ENCODE results near the gene MORN3. TPM values are rescaled to one million over a fixed set of nuclear protein-coding genes. Genes with fewer than 3 reads are reported as not detected.

Gene MORN3
- total and polyA plus RNA-seq, 2 of the 8 experiments (the other 6 are each of a cell fraction or from before 2014, with no cell fraction given): 0.39 to 0.93 TPM

DNA sequence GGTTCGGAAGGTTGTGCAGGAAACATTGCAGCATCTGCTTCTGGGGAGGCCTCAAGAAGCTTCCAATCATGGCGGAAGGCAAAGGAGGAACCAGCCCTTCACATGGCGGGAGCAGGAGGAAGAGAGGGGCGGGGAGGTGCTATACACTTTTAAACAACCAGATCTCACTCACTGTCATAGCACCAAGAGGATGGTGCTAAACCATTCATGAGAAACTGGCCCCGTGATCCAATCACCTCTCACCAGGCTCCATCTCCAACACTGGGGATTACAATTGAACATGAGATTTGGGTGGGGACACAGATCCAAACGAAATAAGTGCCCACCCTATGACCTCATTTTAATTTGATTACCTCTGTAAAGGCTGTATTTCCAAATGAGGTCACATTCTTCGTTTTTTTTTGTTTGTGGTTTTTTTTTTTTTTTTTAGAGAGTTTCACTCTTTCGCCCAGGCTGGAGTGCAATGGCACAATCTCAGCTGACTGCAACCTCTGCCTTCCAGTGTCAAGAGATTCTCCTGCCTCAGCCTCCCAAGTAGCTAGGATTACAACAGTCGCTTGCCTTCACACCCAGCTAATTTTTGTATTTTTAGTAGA lies 54.5 kb downstream of the MORN3 start:
- Histone ChIP-seq H2BK12ac (ENCODE audit: low read depth, low read length) (no peak overlapping the region), H3K4me3 (ENCODE audit: extremely low read depth in 1 of 4, insufficient read depth in 2 of 4, low read depth in 3 of 4, low read length in 4 of 4) (no peak overlapping the region), H3K27me3 (replicated peaks in 1 of 4; ENCODE audit: control insufficient read depth in 3 of 4, extremely low read depth in 1 of 4, insufficient read depth in 3 of 4, low read length in 3 of 4) (no peaks in the 10 kb centered on the region), H3K56ac (replicated peaks; ENCODE audit: insufficient read length, low read depth, low read length) (no peak overlapping the region), H3K79me1 (ENCODE audit: low read depth, low read length) (no peaks in the 10 kb centered on the region), H3K23me2 (ENCODE audit: low read depth, low read length) (no peaks in the 10 kb centered on the region), H3K23ac (ENCODE audit: insufficient read length) (no peak overlapping the region), H3K9me3 (ENCODE audit: insufficient read depth in 2 of 2, low read depth in 1 of 2, low read length in 1 of 2) (no peaks in the 10 kb centered on the region), H2BK15ac (ENCODE audit: low read length) (no peak overlapping the region), H3K18ac (ENCODE audit: extremely low read depth, low read length) (no peak overlapping the region), H4K8ac (ENCODE audit: extremely low read depth, insufficient read depth, low read length) (no peak overlapping the region), H2AK5ac (ENCODE audit: low read depth, low read length) (no peak overlapping the region), H4K20me1 (replicated peaks in 1 of 2; ENCODE audit: control insufficient read depth in 1 of 2, insufficient read depth in 2 of 2, low read length in 2 of 2) (no peaks in the 10 kb centered on the region), H3K4me2 (ENCODE audit: insufficient read depth in 1 of 2, low read depth in 2 of 2, low read length in 2 of 2) (no peak overlapping the region), H3K36me3 (ENCODE audit: control insufficient read depth in 2 of 4, insufficient read depth in 4 of 4, low read length in 3 of 4) (no peaks in the 10 kb centered on the region), H3K14ac (ENCODE audit: insufficient read length) (no peak overlapping the region), H3K9ac (replicated peaks in 1 of 4; ENCODE audit: extremely low read depth in 1 of 4, low read depth in 3 of 4, low read length in 3 of 4) (no peak overlapping the region), H2BK5ac (ENCODE audit: low read depth, low read length) (no peak overlapping the region), H4K5ac (ENCODE audit: insufficient read length, low read depth, low read length) (no peak overlapping the region), H3K4me1 (replicated peaks in 1 of 4; ENCODE audit: control insufficient read depth in 3 of 4, insufficient read depth in 4 of 4, low read length in 3 of 4) (peaks cover 0 to 6% (median 3%) of the 10 kb centered on the region in 4 experiments; a peak in 3 of 7 replicates), H3K4ac (replicated peaks; ENCODE audit: insufficient read length, low read depth, low read length) (no peak overlapping the region), H3K27ac (ENCODE audit: low read depth, low read length) (no peak overlapping the region), H4K91ac (replicated peaks; ENCODE audit: insufficient read length, low read length) (no peak overlapping the region), H3K79me2 (ENCODE audit: control insufficient read depth in 1 of 2, insufficient read depth in 2 of 2, low read length in 2 of 2) (no peaks in the 10 kb centered on the region), H2BK120ac (replicated peaks; ENCODE audit: low read depth, low read length) (no peak overlapping the region), H2BK20ac (ENCODE audit: low read length) (no peak overlapping the region), H2AFZ (ENCODE audit: low read length) (no peak overlapping the region)
- CTCF ChIA-PET (ENCODE audit: partially characterized antibody): interaction anchor here (0.6 to 3.4 kb wide), 3 partner anchors 8 to 15 kb away, joined by 3 to 13 read pairs (median 8); no protein-coding TSS in a partner anchor
- POLR2A ChIA-PET (ENCODE audit: partially characterized antibody): interaction anchor here (6.7 to 6.9 kb wide), 2 partner anchors 14 to 36 kb away, joined by 53 to 104 read pairs; partner anchors contain the start of gene KDM2B
- DNase-seq (ENCODE audit: low read depth in 1 of 2, low spot score in 2 of 2): no peak
- FAIRE-seq: no peak
- 90% methylated on average over 9 of the region's 9 CpGs; no CpG with 5 or more reads in 1 of the 2 experiments for WGBS, 2 experiments (ENCODE audit: extremely low coverage in 1 of 2, insufficient coverage in 1 of 2, insufficient read length in 1 of 2, insufficient replicate concordance in 2 of 2, low coverage in 1 of 2, low lambda C conversion rate in 2 of 2, missing lambda C conversion rate in 1 of 2)
- no peak for TF ChIP-seq KDM1A (IDR thresholded peaks at IDR 0.05; ENCODE audit: borderline replicate concordance, low read length)
- TF ChIP-seq, protein P1, sequence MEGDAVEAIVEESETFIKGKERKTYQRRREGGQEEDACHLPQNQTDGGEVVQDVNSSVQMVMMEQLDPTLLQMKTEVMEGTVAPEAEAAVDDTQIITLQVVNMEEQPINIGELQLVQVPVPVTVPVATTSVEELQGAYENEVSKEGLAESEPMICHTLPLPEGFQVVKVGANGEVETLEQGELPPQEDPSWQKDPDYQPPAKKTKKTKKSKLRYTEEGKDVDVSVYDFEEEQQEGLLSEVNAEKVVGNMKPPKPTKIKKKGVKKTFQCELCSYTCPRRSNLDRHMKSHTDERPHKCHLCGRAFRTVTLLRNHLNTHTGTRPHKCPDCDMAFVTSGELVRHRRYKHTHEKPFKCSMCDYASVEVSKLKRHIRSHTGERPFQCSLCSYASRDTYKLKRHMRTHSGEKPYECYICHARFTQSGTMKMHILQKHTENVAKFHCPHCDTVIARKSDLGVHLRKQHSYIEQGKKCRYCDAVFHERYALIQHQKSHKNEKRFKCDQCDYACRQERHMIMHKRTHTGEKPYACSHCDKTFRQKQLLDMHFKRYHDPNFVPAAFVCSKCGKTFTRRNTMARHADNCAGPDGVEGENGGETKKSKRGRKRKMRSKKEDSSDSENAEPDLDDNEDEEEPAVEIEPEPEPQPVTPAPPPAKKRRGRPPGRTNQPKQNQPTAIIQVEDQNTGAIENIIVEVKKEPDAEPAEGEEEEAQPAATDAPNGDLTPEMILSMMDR (IDR thresholded peaks at IDR 0.05; ENCODE audit: control extremely low read depth in 1 of 3, insufficient read depth in 1 of 3, low read depth in 1 of 3, low read length in 3 of 3): no peak
- TF ChIP-seq SRF (IDR thresholded peaks at IDR 0.05; ENCODE audit: low read depth, low read length): no peak
- no peak for TF ChIP-seq BCL11A (IDR thresholded peaks at IDR 0.05; ENCODE audit: low read depth in 2 of 2, low read length in 2 of 2)
- no peak for TF ChIP-seq SIRT6 (IDR thresholded peaks at IDR 0.05; ENCODE audit: low read length)
- no peak for TF ChIP-seq BRCA1 (IDR thresholded peaks at IDR 0.05; ENCODE audit: low read depth, low read length)
- no peak for TF ChIP-seq EZH2 (IDR thresholded peaks at IDR 0.05; ENCODE audit: low read depth, low read length, severe bottlenecking)
- TF ChIP-seq SAP30 (IDR thresholded peaks at IDR 0.05; ENCODE audit: insufficient read depth, insufficient replicate concordance, low read length): no peak
- TF ChIP-seq, protein P2, sequence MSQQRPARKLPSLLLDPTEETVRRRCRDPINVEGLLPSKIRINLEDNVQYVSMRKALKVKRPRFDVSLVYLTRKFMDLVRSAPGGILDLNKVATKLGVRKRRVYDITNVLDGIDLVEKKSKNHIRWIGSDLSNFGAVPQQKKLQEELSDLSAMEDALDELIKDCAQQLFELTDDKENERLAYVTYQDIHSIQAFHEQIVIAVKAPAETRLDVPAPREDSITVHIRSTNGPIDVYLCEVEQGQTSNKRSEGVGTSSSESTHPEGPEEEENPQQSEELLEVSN (IDR thresholded peaks at IDR 0.05): no peak

Data from H1 (cell line).